ENCODE measurements around the gene GLS.

DNA sequence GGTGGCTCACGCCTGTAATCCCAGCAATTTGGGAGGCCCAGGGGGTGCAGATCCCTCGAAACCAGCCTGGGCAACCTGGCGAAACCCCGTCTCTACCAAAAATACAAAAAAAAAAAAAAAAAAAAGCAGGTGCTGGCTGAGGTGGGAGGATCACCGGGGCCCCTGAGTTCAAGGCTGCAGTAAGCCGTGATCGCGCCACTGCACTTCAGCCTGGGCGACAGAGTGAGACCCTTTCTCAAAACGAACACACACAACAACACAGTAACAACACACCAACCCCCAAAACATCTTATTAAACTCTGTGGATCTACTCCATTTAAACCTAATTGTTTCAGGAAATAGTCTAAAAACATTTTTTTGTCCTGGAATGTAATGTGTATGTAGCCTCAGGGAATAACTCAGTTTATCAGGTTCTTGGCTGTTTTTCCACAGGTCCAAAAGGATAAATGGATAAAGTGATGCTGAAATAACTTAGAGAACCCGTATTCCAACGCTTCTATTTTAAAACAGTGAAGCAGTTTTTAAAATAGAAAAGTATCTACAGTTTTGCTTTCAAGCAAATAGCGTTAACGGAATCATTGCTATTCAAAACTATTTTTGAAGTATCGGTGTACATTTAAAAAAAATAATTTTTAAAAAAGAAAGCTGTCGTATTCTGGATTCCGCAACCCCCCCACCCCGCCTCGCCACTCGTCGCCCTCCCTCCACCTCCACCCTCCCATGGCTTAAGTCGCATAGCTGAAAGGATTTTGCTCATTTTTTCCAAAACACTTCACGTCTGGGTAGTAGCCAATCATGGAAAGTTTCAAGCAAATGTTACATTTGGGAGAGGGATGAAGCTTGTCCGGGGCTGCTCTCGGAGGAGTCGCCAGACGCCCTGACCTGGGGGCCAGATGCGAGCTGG, 895 bp upstream of the GLS start:
- no peak for TF ChIP-seq FOXM1 (IDR thresholded peaks at IDR 0.05; ENCODE audit: borderline replicate concordance)
- TF ChIP-seq SUZ12 (IDR thresholded peaks at IDR 0.05): no peak
- TF ChIP-seq TARDBP (IDR thresholded peaks at IDR 0.05): no peak
- TF ChIP-seq FOXK2 (IDR thresholded peaks at IDR 0.05): no peak
- TF ChIP-seq HDGF (IDR thresholded peaks at IDR 0.05; ENCODE audit: borderline replicate concordance): no peak
- TF ChIP-seq FOXA1 (IDR thresholded peaks at IDR 0.05): no peak
- TF ChIP-seq BHLHE40 (IDR thresholded peaks at IDR 0.05; ENCODE audit: borderline replicate concordance): no peak
- TF ChIP-seq SP1 (IDR thresholded peaks at IDR 0.05): no peak
- TF ChIP-seq NFRKB (IDR thresholded peaks at IDR 0.05): no peak
- TF ChIP-seq ZNF384 (IDR thresholded peaks at IDR 0.05): peak; percentile 16; the same call in 1 of the 2 replicates
- no peak for TF ChIP-seq ELF4 (IDR thresholded peaks at IDR 0.05)

Data from HEK293T (cell line).